Gastrocnemius medialis (tissue), 4 donors: ENCODE data around the gene VN1R5. TPM values are rescaled to one million over a fixed set of nuclear protein-coding genes. Genes with fewer than 3 reads are reported as not detected.

ENCODE experiments used
- ATAC-seq, 2 donors: fragments of 150-250 bp; one replicate each; pipeline ENCODE4 v1.9.1; 2016
- DNase-seq, 2 donors: peaks; one replicate each; pipeline ENCODE4 v3.0.0-alpha.2; 2019
- H3K27ac ChIP-seq, 4 donors: fragments of 200-600 bp; sonication (generic); 1 replicate in 1 of 4; 2 replicates in 3 of 4; pipeline ENCODE4 v1.5.1; 2016 to 2018; ENCODE audit warnings: mild to moderate bottlenecking in 2 of 4, moderate library complexity in 1 of 4
- H3K27me3 ChIP-seq, 3 donors: fragments of 200-600 bp; sonication (generic) in 2 of 3; 1 replicate in 1 of 3; 2 replicates in 2 of 3; pipeline versions ENCODE4 v1.5.1 to v1.6.0; 2016 to 2019; ENCODE audit warnings: mild to moderate bottlenecking in 1 of 3, moderate library complexity in 1 of 3
- H3K36me3 ChIP-seq, 2 donors: fragments of 200-600 bp; sonication (generic) in 1 of 2; one replicate each; pipeline ENCODE4 v1.5.1; 2017 to 2018
- H3K4me1 ChIP-seq, 2 donors: fragments of 200-600 bp; sonication (generic) in 1 of 2; one replicate each; pipeline ENCODE4 v1.5.1; 2016 to 2017; ENCODE audit warnings: mild to moderate bottlenecking in 2 of 2
- H3K4me3 ChIP-seq, 4 donors: fragments of 200-600 bp; sonication (generic) in 3 of 4; 1 replicate in 1 of 4; 2 replicates in 3 of 4; pipeline ENCODE4 v1.5.1; 2016 to 2019; ENCODE audit warnings: mild to moderate bottlenecking in 2 of 4
- H3K9me3 ChIP-seq, 3 donors: fragments of 200-600 bp; sonication (generic) in 2 of 3; 1 replicate in 1 of 3; 2 replicates in 2 of 3; pipeline ENCODE4 v1.5.1; 2016 to 2019
- CTCF ChIP-seq, 5 experiments: fragments of 450-650 bp in 3 of 5; fragments of 200-600 bp in 2 of 5; sonication (generic) in 2 of 5; IDR thresholded peaks in 4 of 5; conservative IDR thresholded peaks in 1 of 5; 1 replicate in 4 of 5; 2 replicates in 1 of 5; pipeline ENCODE4 v1.5.1; 2016 to 2019; ENCODE audit warnings: antibody characterized with exemption in 5 of 5, mild to moderate bottlenecking in 3 of 5, moderate library complexity in 3 of 5
- POLR2A ChIP-seq, 2 donors: fragments of 450-650 bp; IDR thresholded peaks; one replicate each; pipeline ENCODE4 v1.6.1; 2017; ENCODE audit warnings: antibody characterized with exemption in 2 of 2, mild to moderate bottlenecking in 2 of 2, moderate library complexity in 2 of 2
- in situ Hi-C, 4 donors: fragments of 200-750 bp; cut with MboI; loops; one replicate each; pipeline versions ENCODE4 v1.15.0 to v1.8.0; 2017; ENCODE audit warnings: low sequenced_read_pairs in 4 of 4
- intact Hi-C: fragments of 100-400 bp; cut with DNase I; formaldehyde crosslinking; loops from one replicate; pipeline ENCODE4 v1.15.1; 2023; ENCODE audit warnings: low total_unique reads
- total RNA-seq, 4 donors: library from RNA; depleted of rRNA; stranded (reverse); fragments of >200 nt; gene quantifications; one replicate each; pipeline versions ENCODE4 v1.1.0 to v1.2.3, GENCODE V29; 2016

VN1R5 gene
- total RNA-seq, 4 donors from 2014 or later = not detected

- Histone ChIP-seq H3K27ac (no peak overlapping the region), H3K4me1 (no peaks in the 10 kb centered on the region), H3K27me3 (peaks cover 0 to 2% (median 0%) of the 10 kb centered on the region in 3 donors), H3K9me3 (peaks cover 0 to 3% (median 0%) of the 10 kb centered on the region in 3 donors), H3K36me3 (no peaks in the 10 kb centered on the region), H3K4me3 (no peak overlapping the region)
- no peak for ATAC-seq
- no peak for DNase-seq
- intact Hi-C loops (no loop called here), in situ Hi-C loops (no loop called here)
- no peak for TF ChIP-seq POLR2A (IDR thresholded peaks at IDR 0.05)
- no peak for TF ChIP-seq CTCF (IDR thresholded peaks at IDR 0.05 in 4 of 5, conservative IDR thresholded peaks at IDR 0.05 in 1 of 5)
Measured at GRCh38 chr1:247222840-247223239, 33.0 kb upstream of the VN1R5 start.

- no peaks in the 10 kb centered on the region for H3K4me1 ChIP-seq
- TF ChIP-seq POLR2A (IDR thresholded peaks at IDR 0.05) (no peak), CTCF (IDR thresholded peaks at IDR 0.05 in 4 of 5, conservative IDR thresholded peaks at IDR 0.05 in 1 of 5) (no peak)
- in situ Hi-C loops (no loop called here), intact Hi-C loops (no loop called here)
- no peaks in the 10 kb centered on the region for H3K36me3 ChIP-seq
- no peak overlapping the region for H3K4me3 ChIP-seq
- peaks cover 0 to 3% (median 0%) of the 10 kb centered on the region in 3 donors for H3K9me3 ChIP-seq
- H3K27ac ChIP-seq = no peak overlapping the region
- no peak for ATAC-seq
- no peak for DNase-seq
- peaks cover 0 to 2% (median 0%) of the 10 kb centered on the region in 3 donors for H3K27me3 ChIP-seq
Measured at GRCh38 chr1:247224822-247225221, 31.1 kb upstream of the VN1R5 start.

- in situ Hi-C loops = no loop called here
- Histone ChIP-seq H3K27me3 (no peaks in the 10 kb centered on the region), H3K36me3 (no peaks in the 10 kb centered on the region), H3K4me1 (no peaks in the 10 kb centered on the region), H3K27ac (no peak overlapping the region), H3K9me3 (peaks cover 0 to 3% (median 0%) of the 10 kb centered on the region in 3 donors), H3K4me3 (no peak overlapping the region)
- DNase-seq = no peak
- TF ChIP-seq CTCF (IDR thresholded peaks at IDR 0.05 in 4 of 5, conservative IDR thresholded peaks at IDR 0.05 in 1 of 5) = no peak
- intact Hi-C loops = no loop called here
- ATAC-seq = no peak
Measured at GRCh38 chr1:247228133-247228532, 27.7 kb upstream of the VN1R5 start.

GRCh38 chr1:247241691-247242090, 14.2 kb upstream of the VN1R5 start:
- Histone ChIP-seq H3K9me3 (peaks cover 0 to 6% (median 0%) of the 10 kb centered on the region in 3 donors), H3K4me1 (no peaks in the 10 kb centered on the region), H3K27me3 (no peaks in the 10 kb centered on the region), H3K36me3 (no peaks in the 10 kb centered on the region), H3K27ac (no peak overlapping the region), H3K4me3 (no peak overlapping the region)
- in situ Hi-C loops (no loop called here), intact Hi-C loops (no loop called here)
- TF ChIP-seq POLR2A (IDR thresholded peaks at IDR 0.05) (no peak), CTCF (IDR thresholded peaks at IDR 0.05 in 4 of 5, conservative IDR thresholded peaks at IDR 0.05 in 1 of 5) (no peak)
- ATAC-seq (no peak), DNase-seq (no peak)

- ATAC-seq (no peak), DNase-seq (no peak)
- H3K36me3 ChIP-seq = no peaks in the 10 kb centered on the region
- no peak overlapping the region for H3K4me3 ChIP-seq
- no peaks in the 10 kb centered on the region for H3K27me3 ChIP-seq
- H3K4me1 ChIP-seq = no peaks in the 10 kb centered on the region
- in situ Hi-C loops = no loop called here
- H3K27ac ChIP-seq = no peak overlapping the region
- intact Hi-C loops = no loop called here
- no peak for TF ChIP-seq CTCF (IDR thresholded peaks at IDR 0.05 in 4 of 5, conservative IDR thresholded peaks at IDR 0.05 in 1 of 5)
- TF ChIP-seq POLR2A (IDR thresholded peaks at IDR 0.05) = no peak
- H3K9me3 ChIP-seq = peaks cover 0 to 6% (median 0%) of the 10 kb centered on the region in 3 donors
Measured at GRCh38 chr1:247243524-247244137, 12.2 kb upstream of the VN1R5 start.
